GM12864 (cell line): ENCODE data around the gene RYK.

Experiments used
- DNase-seq: peaks from one replicate; pipeline ENCODE4 v3.0.0-alpha.2; 2011; ENCODE audit warnings: low read depth
- H3K4me3 ChIP-seq: 2 replicates; pipeline ENCODE4 v1.5.1; 2011; ENCODE audit warnings: mild to moderate bottlenecking, low read depth, low read length, control low read depth
- TF ChIP-seq, protein P1 (sequence below): IDR thresholded peaks from 2 replicates; pipeline ENCODE4 v1.5.1; 2011; ENCODE audit warnings: low read depth, mild to moderate bottlenecking, moderate library complexity, low read length, control low read depth, inconsistent platforms; ENCODE audit errors: missing control alignments

Gene RYK

GRCh38 chr3:134222835-134223234, 27.8 kb downstream of the RYK start:
- TF ChIP-seq, protein P1, sequence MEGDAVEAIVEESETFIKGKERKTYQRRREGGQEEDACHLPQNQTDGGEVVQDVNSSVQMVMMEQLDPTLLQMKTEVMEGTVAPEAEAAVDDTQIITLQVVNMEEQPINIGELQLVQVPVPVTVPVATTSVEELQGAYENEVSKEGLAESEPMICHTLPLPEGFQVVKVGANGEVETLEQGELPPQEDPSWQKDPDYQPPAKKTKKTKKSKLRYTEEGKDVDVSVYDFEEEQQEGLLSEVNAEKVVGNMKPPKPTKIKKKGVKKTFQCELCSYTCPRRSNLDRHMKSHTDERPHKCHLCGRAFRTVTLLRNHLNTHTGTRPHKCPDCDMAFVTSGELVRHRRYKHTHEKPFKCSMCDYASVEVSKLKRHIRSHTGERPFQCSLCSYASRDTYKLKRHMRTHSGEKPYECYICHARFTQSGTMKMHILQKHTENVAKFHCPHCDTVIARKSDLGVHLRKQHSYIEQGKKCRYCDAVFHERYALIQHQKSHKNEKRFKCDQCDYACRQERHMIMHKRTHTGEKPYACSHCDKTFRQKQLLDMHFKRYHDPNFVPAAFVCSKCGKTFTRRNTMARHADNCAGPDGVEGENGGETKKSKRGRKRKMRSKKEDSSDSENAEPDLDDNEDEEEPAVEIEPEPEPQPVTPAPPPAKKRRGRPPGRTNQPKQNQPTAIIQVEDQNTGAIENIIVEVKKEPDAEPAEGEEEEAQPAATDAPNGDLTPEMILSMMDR: no peak
- no peak for DNase-seq
- H3K4me3 ChIP-seq: no peak overlapping the region

GRCh38 chr3:134216851-134217250, 33.8 kb downstream of the RYK start:
- DNase-seq: no peak
- TF ChIP-seq, protein P1: no peak
- H3K4me3 ChIP-seq: no peak overlapping the region

- no peak for DNase-seq
- TF ChIP-seq, protein P1: no peak
- no peak overlapping the region for H3K4me3 ChIP-seq
Observed at GRCh38 chr3:134216191-134216764, 34.4 kb downstream of the RYK start.

DNA sequence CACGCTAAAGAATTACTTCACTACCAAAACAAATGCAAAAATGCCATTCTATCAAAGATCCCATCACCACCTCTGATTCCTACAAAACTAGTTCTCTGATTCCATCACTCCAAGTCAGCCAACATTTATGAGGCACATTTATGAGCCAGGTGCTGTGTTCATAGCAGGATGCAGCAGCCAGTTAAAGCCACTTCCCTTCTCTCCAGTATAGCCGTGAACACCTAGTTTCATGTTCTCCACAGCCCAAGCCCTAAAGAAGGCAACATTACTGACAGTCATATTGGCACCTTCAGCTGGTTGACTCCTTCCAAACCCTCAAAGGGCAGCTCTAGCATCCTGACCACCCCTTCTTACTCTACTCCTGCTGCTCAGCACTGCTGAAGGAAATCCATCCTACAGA, 36.4 kb downstream of the RYK start:
- no peak overlapping the region for H3K4me3 ChIP-seq
- TF ChIP-seq, protein P1: no peak
- DNase-seq: no peak

DNA sequence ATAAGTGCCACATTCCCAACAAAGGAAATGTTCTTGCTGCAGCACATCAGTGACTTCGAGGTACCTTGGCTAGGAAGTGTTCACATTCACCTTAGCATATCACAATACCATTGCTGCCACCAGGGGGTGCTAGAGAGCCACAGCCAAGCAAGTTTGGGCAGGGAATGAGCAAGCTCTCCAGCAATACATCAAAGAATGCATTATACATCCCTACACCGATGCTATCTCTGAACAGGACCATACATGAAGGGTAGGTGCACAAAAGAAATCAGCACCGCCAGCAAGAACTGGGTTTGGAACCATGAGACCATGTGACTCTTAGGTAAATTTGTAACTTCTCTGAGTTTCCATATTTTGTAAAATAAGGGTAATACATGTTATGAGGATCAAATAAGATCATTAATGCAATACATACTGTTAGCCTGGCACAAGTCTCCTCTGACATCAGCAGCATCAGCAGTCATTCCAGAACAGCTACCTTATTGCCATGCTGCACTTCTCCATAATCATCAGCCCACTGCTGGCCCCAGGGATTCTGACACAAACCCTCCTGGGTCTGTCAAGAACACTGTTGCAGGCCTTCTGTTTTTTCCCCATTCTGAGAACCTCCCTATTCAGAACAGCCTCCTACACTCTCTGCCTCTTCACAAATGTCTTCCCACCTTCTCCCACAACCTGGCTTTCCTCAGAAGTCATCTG, 37.5 kb downstream of the RYK start:
- TF ChIP-seq, protein P1: peak; percentile 98
- no peak overlapping the region for H3K4me3 ChIP-seq
- DNase-seq: peak; percentile 40

DNA sequence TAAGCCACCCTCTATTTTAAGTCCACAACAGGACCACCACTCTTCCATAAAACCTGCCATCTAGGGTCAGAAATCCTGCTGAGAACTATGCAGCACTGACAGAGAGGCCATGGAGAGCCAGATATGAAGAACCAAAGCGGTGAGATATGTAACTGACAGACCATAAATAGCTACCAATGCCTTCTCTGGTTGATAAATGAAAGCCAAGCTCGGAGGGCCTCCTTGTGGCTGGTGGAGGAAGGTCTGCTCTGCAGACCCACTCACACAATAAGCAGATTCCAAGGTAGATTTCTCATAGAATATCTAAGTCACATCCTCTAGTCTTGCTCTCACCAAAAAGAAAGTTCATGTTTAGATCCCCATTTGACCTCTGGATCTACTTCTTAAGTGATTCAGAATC, 38.9 kb downstream of the RYK start:
- DNase-seq: no peak
- no peak overlapping the region for H3K4me3 ChIP-seq
- TF ChIP-seq, protein P1: peak; percentile 68

GRCh38 chr3:134205451-134205850, 45.2 kb downstream of the RYK start:
- H3K4me3 ChIP-seq: no peak overlapping the region
- DNase-seq: no peak
- TF ChIP-seq, protein P1: no peak
